NOMO-1 (cell line): ENCODE results near the gene PTMS.

Experiments
- DNase-seq, 2 experiments: peaks; one replicate each; lab custom pipeline; 2025; ENCODE audit not compliant: unreplicated experiment in 2 of 2; lab: John Stamatoyannopoulos, UW

PTMS gene

DNA sequence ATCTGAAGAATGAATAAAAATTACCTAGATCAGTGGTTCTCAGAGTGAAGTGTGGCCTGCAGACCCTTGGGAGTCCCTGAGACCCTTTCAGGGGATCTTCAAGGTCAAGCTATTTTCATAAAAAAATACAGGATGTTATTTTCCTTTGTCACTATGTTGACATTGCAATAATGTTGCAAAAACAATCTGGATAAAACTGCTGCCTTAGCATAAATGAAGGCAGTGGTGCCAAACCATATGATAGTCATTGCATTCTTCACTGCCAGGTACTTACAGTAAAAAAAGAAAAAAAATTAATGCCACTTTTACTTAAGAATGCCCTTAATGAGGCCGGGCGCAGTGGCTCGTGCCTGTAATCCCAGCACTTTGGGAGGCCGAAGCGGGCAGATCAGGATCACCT lies 21.1 kb downstream of the PTMS start:
- no peak for DNase-seq

DNA sequence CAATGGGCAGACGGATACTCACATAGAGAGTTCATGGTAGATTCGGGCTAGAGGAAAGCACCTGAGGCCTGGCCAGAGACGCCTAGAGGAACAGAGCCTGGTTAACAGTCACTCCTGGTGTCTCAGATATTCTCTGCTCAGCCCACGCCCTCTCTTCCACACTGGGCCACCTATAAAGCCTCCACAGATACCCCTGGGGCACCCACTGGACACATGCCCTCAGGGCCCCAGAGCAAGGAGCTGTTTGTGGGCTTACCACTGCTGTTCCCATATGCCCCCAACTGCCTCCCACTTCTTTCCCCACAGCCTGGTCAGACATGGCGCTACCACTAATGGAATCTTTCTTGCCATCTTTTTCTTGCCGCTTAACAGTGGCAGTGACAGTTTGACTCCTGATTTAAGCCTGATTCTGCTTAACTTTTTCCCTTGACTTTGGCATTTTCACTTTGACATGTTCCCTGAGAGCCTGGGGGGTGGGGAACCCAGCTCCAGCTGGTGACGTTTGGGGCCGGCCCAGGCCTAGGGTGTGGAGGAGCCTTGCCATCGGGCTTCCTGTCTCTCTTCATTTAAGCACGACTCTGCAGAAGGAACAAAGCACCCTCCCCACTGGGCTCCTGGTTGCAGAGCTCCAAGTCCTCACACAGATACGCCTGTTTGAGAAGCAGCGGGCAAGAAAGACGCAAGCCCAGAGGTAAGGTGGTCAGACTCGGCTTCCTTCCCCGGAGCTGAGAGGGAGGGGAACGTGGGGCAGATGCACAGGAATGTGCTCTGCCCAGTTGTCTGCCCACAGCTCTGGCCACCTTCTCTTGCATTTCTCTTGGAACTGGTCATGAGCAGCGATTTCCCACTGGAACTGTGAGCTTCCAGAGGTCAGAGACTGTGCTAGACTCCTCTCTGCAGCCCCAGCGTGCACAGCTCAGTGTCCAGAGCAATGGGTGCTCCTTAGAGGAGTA lies 23.1 kb downstream of the PTMS start, which contains the start of gene CD4:
TSS of gene CD4 (plus strand) at position 557 of the 953 bp plus-strand sequence. CDS start 10,611 bp downstream, outside the sequence.
- DNase-seq: peak; percentile 58 to 63

DNA sequence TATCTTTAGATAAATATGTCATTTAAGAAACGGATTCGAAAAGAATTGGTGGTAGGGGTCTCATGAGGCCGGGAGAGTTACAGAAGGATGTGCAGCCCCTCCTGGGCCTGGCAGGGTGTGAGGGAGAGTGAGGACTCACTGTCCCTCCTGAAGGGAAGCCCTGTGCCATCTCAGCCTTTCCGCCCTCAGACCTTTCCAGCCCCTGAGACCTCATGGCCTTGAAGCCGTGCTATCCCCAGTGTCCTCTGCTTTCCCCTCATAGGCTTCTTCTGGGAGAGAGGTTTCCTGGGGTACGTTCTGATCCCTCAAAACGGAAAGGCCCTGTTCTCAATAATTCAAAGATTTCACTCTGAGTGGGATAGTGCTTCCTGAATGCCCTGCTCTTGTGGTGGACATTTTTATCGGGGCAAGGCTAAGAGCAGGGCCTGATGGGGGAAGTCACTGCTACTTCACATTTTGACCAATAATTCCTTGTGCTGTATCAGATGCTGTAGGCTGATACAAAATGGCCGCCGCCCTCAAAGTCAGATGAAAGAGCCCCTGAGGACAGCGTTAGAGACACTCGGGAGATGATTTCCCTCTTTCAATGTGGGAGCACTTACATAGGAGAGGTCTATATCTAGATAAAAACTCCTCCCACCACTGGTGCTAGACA lies 24.5 kb downstream of the PTMS start:
- peak in 1 of 2 experiments; percentile 34 for DNase-seq

DNA sequence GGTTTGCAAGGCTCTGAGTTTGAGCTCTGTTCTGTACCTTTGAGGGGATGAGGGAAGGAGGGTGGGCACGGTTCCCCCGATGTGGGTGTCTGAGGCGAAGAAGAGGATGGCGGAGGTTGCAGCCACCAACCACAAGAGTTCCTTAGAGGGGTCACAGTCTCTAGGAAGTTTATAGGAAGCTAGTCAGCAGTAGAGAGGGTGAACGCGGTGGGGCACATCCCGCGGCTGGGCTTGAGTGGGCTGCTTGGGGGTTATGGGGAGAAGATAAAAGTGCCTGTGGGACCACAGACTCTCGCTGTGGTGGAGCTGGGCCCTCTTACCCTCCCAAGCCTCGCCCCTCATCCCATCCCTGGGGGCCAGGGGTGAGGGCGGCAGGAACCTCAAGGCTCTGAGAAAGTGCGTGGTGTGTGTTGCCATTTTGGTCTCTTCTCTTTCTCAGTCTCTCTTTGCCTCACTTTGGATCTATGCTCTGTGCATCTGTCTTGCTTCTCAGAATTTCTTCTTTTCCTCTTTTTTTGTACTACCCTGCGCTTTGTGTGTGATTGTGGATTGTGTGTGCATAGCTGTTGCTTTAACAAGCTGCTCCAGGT lies 25.9 kb downstream of the PTMS start:
- no peak for DNase-seq

GRCh38 chr12:6792522-6793201 lies 26.5 kb downstream of the PTMS start:
- DNase-seq: peak; percentile 66 to 68

- DNase-seq: no peak
Measured at GRCh38 chr12:6795088-6795487, 28.9 kb downstream of the PTMS start.

DNA sequence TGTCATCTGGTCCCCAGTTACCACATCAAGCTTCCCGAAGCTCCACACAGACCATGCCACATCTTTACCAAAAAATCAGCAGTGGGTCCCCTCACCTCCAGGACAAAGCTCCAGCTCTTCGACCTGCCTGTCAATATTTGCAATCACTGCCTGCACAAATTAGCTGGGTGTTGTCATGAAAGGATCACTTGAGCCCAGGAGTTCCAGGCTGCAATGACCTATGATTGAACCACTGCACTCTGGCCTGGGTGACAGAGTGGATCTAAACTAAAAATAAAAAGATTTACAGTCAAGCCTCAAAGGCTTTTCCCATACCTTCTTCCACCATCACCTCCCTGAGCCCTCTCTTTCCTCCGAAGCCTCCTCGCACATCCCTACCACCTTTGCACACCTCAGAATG lies 30.4 kb downstream of the PTMS start:
- DNase-seq: no peak

- no peak for DNase-seq
Measured at GRCh38 chr12:6799147-6799546, 33.0 kb downstream of the PTMS start.

GRCh38 chr12:6807170-6807569 lies 41.0 kb downstream of the PTMS start:
- DNase-seq: no peak

- DNase-seq: no peak
Measured at GRCh38 chr12:6809056-6809455, 42.9 kb downstream of the PTMS start.

- DNase-seq: no peak
Measured at GRCh38 chr12:6810758-6811157, 44.6 kb downstream of the PTMS start.

- no peak for DNase-seq
Measured at GRCh38 chr12:6813363-6813762, 47.2 kb downstream of the PTMS start.

- no peak for DNase-seq
Measured at GRCh38 chr12:6816598-6816997, 50.4 kb downstream of the PTMS start.

DNA sequence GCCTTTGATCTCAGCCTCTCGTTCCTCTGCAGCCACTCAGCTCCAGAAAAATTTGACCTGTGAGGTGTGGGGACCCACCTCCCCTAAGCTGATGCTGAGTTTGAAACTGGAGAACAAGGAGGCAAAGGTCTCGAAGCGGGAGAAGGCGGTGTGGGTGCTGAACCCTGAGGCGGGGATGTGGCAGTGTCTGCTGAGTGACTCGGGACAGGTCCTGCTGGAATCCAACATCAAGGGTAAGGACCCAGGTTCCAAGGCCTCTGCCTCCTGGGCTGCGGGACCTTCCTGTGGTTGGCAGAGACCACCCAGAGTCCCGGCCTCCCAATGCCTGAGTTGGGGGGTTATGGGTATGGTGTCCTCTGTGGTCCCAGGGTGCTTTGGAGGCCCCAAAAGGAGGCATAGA lies 50.9 kb downstream of the PTMS start:
- DNase-seq: no peak

- DNase-seq: no peak
Measured at GRCh38 chr12:6817662-6818157, 51.5 kb downstream of the PTMS start.

- no peak for DNase-seq
Measured at GRCh38 chr12:6818222-6818621, 52.1 kb downstream of the PTMS start.

DNA sequence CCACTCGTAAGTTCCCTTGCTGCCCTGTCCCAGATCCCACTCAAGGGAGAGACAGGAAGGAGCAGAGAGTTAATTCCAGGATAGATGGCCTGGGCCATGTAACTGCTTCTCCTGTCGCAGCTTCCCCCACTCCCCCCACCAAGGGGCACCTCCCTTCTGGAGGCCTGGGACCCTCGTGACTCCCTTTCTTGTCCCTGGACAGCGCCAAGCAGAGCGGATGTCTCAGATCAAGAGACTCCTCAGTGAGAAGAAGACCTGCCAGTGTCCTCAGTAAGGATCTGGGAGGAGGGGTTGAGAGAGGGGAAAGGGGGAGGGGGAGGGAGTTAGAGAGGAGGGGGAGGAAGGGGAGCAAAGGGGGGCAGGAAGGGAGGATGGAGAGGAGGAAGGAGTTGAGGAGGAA lies 52.5 kb downstream of the PTMS start:
- DNase-seq: no peak

DNA sequence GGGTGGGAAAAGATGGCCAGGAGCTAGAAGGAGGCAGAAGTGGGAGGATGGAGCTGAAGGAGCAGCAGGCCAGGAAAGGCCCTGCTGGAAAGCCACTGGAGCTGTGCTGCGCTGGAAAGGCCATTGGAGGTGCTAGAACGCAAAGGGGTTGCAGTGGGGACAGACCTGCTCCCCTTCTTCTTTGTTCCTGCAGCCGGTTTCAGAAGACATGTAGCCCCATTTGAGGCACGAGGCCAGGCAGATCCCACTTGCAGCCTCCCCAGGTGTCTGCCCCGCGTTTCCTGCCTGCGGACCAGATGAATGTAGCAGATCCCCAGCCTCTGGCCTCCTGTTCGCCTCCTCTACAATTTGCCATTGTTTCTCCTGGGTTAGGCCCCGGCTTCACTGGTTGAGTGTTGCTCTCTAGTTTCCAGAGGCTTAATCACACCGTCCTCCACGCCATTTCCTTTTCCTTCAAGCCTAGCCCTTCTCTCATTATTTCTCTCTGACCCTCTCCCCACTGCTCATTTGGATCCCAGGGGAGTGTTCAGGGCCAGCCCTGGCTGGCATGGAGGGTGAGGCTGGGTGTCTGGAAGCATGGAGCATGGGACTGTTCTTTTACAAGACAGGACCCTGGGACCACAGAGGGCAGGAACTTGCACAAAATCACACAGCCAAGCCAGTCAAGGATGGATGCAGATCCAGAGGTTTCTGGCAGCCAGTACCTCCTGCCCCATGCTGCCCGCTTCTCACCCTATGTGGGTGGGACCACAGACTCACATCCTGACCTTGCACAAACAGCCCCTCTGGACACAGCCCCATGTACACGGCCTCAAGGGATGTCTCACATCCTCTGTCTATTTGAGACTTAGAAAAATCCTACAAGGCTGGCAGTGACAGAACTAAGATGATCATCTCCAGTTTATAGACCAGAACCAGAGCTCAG lies 53.2 kb downstream of the PTMS start:
- DNase-seq: no peak

DNA sequence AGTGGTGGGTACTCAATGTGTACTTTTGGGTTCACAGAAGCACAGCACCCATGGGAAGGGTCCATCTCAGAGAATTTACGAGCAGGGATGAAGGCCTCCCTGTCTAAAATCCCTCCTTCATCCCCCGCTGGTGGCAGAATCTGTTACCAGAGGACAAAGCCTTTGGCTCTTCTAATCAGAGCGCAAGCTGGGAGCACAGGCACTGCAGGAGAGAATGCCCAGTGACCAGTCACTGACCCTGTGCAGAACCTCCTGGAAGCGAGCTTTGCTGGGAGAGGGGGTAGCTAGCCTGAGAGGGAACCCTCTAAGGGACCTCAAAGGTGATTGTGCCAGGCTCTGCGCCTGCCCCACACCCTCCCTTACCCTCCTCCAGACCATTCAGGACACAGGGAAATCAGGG lies 54.0 kb downstream of the PTMS start:
- no peak for DNase-seq
